ENCODE results near the gene TNFRSF11A. TPM values are rescaled to one million over a fixed set of nuclear protein-coding genes. Genes with fewer than 3 reads are reported as not detected.

TNFRSF11A gene
- total RNA-seq, 1 experiment from 2014 or later = 0.16 TPM

- Mint-ChIP-seq H3K27me3 (ENCODE audit: insufficient read depth, unreplicated experiment) (no peaks in the 10 kb centered on the region), H3K36me3 (ENCODE audit: insufficient read depth, unreplicated experiment) (no peaks in the 10 kb centered on the region), H3K4me1 (ENCODE audit: low read depth, unreplicated experiment) (no peaks in the 10 kb centered on the region), H3K27ac (ENCODE audit: unreplicated experiment) (no peak overlapping the region), H3K9me3 (ENCODE audit: unreplicated experiment) (peaks cover 9% of the 10 kb centered on the region), H3K4me3 (ENCODE audit: unreplicated experiment) (no peak overlapping the region)
- Histone ChIP-seq H3K9me3 (no peaks in the 10 kb centered on the region), H3K27me3 (replicated peaks; ENCODE audit: control insufficient read depth, insufficient read depth, low read length) (no peaks in the 10 kb centered on the region), H3K4me3 (ENCODE audit: low read depth, low read length) (no peak overlapping the region), H3K36me3 (ENCODE audit: control insufficient read depth, insufficient read depth, low read length) (no peaks in the 10 kb centered on the region), H3K4me1 (no peaks in the 10 kb centered on the region)
- intact Hi-C loops (cut with micrococcal nuclease; ENCODE audit: unreplicated experiment) = no loop called here
- no peak for TF ChIP-seq CTCF (IDR thresholded peaks at IDR 0.05; ENCODE audit: insufficient read depth in 1 of 2, low read depth in 1 of 2, low read length in 1 of 2, severe bottlenecking in 1 of 2, unreplicated experiment in 1 of 2)
- CTCF ChIA-PET = no interaction called here
- DNase-seq = no peak
- POLR2A ChIA-PET = no interaction called here
- BruUV-seq (replicated peaks) = no TSS peak
Observed at GRCh38 chr18:62394006-62394763, 69.1 kb downstream of the TNFRSF11A start.

GRCh38 chr18:62396381-62396780 lies 71.3 kb downstream of the TNFRSF11A start:
- Mint-ChIP-seq H3K27me3 (ENCODE audit: insufficient read depth, unreplicated experiment) (no peaks in the 10 kb centered on the region), H3K4me3 (ENCODE audit: unreplicated experiment) (no peak overlapping the region), H3K9me3 (ENCODE audit: unreplicated experiment) (peaks cover under 1% of the 10 kb centered on the region), H3K27ac (ENCODE audit: unreplicated experiment) (no peak overlapping the region), H3K36me3 (ENCODE audit: insufficient read depth, unreplicated experiment) (no peaks in the 10 kb centered on the region), H3K4me1 (ENCODE audit: low read depth, unreplicated experiment) (no peaks in the 10 kb centered on the region)
- TF ChIP-seq CTCF (IDR thresholded peaks at IDR 0.05; ENCODE audit: insufficient read depth in 1 of 2, low read depth in 1 of 2, low read length in 1 of 2, severe bottlenecking in 1 of 2, unreplicated experiment in 1 of 2) = no peak
- no peak overlapping the region for H3K4me3 ChIP-seq (ENCODE audit: low read depth, low read length)
- CTCF ChIA-PET = no interaction called here
- H3K27me3 ChIP-seq (replicated peaks; ENCODE audit: control insufficient read depth, insufficient read depth, low read length) = no peaks in the 10 kb centered on the region
- BruUV-seq (replicated peaks) = no TSS peak
- POLR2A ChIA-PET = no interaction called here
- H3K4me1 ChIP-seq = no peaks in the 10 kb centered on the region
- no peaks in the 10 kb centered on the region for H3K9me3 ChIP-seq
- no peak for DNase-seq
- H3K36me3 ChIP-seq (ENCODE audit: control insufficient read depth, insufficient read depth, low read length) = no peaks in the 10 kb centered on the region
- intact Hi-C loops (cut with micrococcal nuclease; ENCODE audit: unreplicated experiment) = no loop called here

- H3K4me3 Mint-ChIP-seq (ENCODE audit: unreplicated experiment) = no peak overlapping the region
- no peaks in the 10 kb centered on the region for H3K27me3 Mint-ChIP-seq (ENCODE audit: insufficient read depth, unreplicated experiment)
- H3K4me3 ChIP-seq (ENCODE audit: low read depth, low read length) = no peak overlapping the region
- no peaks in the 10 kb centered on the region for H3K9me3 Mint-ChIP-seq (ENCODE audit: unreplicated experiment)
- BruUV-seq (replicated peaks) = no TSS peak
- no peaks in the 10 kb centered on the region for H3K4me1 ChIP-seq
- DNase-seq = no peak
- H3K27ac Mint-ChIP-seq (ENCODE audit: unreplicated experiment) = no peak overlapping the region
- TF ChIP-seq CTCF (IDR thresholded peaks at IDR 0.05; ENCODE audit: insufficient read depth in 1 of 2, low read depth in 1 of 2, low read length in 1 of 2, severe bottlenecking in 1 of 2, unreplicated experiment in 1 of 2) = no peak
- no peaks in the 10 kb centered on the region for H3K36me3 Mint-ChIP-seq (ENCODE audit: insufficient read depth, unreplicated experiment)
- ChIA-PET CTCF (no interaction called here), POLR2A (no interaction called here)
- no peaks in the 10 kb centered on the region for H3K27me3 ChIP-seq (replicated peaks; ENCODE audit: control insufficient read depth, insufficient read depth, low read length)
- no peaks in the 10 kb centered on the region for H3K9me3 ChIP-seq
- intact Hi-C loops (cut with micrococcal nuclease; ENCODE audit: unreplicated experiment) = no loop called here
- no peaks in the 10 kb centered on the region for H3K4me1 Mint-ChIP-seq (ENCODE audit: low read depth, unreplicated experiment)
- H3K36me3 ChIP-seq (ENCODE audit: control insufficient read depth, insufficient read depth, low read length) = no peaks in the 10 kb centered on the region
Observed at GRCh38 chr18:62396967-62397366, 71.9 kb downstream of the TNFRSF11A start.
